ENCODE results near the gene SCGB1D1.
"Not testable (repeated sequence)": the region's sequence is repeated elsewhere in the genome, so short reads cannot be mapped to it uniquely, and the experiment has no call there.

The SCGB1D1 gene

GRCh38 chr11:62166371-62166770, 23.6 kb upstream of the SCGB1D1 start:
- no peak for DNase-seq (ENCODE audit: low read depth)

DNA sequence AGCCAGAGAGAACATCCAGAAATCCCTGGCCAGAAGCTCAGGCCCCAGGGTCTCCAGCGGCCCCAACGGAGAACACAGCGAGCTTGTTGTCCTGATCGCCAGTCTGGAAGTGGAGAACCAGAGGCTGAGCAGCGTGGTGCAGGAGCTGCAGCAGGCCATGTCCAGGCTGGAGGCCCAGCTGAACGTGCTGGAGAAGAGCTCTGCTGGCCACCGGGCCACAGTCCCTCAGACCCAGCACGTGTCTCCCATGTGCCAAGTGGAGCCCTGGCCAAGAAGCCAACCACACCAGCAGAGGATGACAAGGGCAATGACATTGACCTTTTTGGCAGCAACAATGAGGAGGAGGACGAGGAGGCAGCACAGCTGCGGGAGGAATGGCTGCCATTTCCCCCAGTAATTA, 20.6 kb upstream of the SCGB1D1 start:
- DNase-seq (ENCODE audit: low read depth), result no peak

DNA sequence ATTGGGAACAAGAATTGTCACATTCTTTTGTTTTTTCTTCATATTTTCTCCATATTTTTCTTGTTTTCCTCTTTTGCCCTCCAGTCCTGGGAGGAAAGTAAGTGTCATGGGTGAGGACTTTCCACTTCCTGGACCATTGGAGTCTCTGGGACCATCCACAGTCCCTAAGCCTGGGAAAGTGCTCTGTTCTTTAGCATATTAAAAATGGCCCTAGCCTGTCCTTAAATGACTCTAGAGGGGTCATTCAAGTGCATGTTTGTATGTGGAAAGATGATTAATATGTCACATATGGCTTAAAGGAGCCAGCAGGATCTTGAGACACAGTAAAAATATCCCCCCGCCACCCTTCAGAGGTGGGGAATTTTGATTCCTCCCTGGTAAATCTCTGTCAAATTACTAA, 20.1 kb upstream of the SCGB1D1 start:
- no peak for DNase-seq (ENCODE audit: low read depth)

GRCh38 chr11:62171261-62171723, 18.7 kb upstream of the SCGB1D1 start:
- DNase-seq (ENCODE audit: low read depth), result peak; percentile 59

DNA sequence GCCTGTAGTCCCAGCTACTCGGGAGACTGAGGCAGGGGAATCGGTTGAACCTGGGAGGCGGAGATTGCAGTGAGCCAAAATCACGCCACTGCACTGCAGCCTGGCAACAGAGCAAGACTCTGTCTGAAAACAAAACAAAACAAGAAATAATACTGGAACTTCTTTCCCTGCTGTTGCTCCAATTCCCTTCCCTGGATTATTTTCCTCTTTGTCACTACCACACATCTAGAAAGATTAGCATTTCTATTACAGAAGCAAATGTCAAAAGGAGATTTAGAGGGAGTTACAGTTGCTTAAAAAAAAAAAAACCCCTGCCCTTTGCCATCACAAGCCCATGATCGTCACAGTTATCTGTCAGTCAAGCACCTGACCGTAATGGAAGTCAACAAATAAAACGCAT, 17.7 kb upstream of the SCGB1D1 start:
- DNase-seq (ENCODE audit: low read depth), result no peak

DNA sequence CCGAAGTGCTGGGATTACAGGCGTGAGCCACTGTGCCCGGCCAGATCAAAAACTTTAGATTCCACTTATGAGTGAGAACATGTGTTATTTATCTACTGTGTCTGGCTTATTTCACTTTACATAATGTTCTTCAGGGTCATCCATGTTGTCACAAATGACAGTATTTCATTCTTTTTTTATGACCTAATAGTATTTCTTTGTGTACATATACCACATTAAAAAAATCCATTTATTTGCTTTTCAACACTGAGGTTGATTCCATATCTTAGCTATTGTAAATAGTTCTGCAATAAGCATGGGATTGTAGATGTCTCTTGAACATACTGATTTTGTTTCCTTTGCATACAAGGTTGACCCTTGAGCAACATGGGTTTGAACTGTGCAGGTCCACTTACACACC, 13.2 kb upstream of the SCGB1D1 start:
- DNase-seq (ENCODE audit: low read depth), result no peak

GRCh38 chr11:62179995-62180394, 10.0 kb upstream of the SCGB1D1 start:
- DNase-seq (ENCODE audit: low read depth), result no peak

- no peak for DNase-seq (ENCODE audit: low read depth)
Measured at GRCh38 chr11:62181097-62181496, 8.9 kb upstream of the SCGB1D1 start.

- no peak for DNase-seq (ENCODE audit: low read depth)
Measured at GRCh38 chr11:62182147-62182891, 7.7 kb upstream of the SCGB1D1 start.

DNA sequence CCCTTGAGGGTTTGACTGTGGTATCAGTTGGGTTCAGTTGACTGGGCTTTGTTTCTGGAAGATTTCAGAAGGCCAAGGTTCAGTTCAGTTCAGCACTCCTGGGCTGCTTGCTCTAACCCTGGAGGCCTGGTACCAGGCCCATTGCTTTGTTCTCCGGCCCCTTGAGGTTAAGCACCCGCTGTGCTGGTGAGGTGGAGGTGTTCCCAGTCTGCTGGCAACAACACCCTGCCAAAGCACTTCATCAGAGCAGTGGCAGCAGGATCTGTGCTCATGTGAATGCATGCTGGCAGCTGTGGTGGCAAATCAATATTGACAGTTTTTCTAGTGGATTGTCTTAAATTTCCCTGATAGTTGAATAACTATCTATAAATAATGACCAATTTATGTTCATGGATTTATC, 3.8 kb upstream of the SCGB1D1 start:
- no peak for DNase-seq (ENCODE audit: low read depth)

DNA sequence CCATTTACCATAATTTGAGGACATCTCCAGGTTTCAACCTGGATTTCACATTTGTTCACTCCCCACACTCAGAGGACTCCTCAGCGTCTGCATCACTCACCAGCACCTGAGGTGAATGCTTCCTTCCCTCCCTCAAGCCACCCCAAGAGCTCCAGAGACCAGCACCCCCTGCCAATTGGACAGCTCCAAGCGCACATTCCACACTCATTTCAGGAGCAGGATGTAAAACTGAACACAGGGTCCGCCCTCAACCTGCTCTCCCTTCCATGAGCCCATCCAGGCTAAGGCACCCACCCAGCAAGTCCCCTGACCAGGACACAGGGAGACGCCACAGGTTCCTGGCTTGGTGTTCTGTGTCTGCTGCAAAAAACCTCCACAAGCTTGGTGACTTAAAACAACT, 3.9 kb downstream of the SCGB1D1 start:
- DNase-seq (ENCODE audit: low read depth), result no peak

DNA sequence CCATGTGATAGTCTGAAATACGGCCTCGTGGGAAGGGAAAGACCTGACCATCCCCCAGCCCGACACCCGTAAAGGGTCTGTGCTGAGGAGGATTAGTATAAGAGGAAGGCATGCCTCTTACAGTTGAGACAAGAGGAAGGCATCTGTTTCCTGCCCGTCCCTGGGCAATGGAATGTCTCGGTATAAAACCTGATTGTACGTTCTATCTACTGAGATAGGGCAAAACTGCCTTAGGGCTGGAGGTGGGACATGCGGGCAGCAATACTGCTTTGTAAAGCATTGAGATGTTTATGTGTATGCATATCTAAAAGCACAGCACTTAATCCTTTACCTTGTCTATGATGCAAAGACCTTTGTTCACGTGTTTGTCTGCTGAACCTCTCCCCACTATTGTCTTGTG, 5.0 kb downstream of the SCGB1D1 start:
- DNase-seq (ENCODE audit: low read depth), result not testable (repeated sequence)

DNA sequence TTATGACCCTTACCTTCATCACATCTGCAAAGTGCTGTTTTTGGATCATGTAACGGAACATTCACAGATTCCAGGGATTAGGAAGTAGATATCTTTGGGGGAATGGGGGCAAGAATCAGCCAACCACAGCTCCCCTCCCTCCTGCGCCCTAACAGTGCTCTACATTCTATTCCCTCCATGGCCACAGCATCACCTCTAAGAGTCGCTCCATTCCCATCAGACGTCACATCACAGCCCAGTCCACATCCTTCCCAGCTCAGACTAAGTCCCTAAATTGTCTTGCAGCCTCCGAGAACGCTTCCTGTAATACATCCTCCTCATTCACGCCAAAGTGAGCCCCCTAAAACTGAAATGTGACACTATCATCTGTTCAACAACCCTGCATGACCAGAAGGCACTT, 5.9 kb downstream of the SCGB1D1 start:
- DNase-seq (ENCODE audit: low read depth), result no peak

GRCh38 chr11:62197400-62197799, 7.4 kb downstream of the SCGB1D1 start:
- not testable (repeated sequence) for DNase-seq (ENCODE audit: low read depth)

DNA sequence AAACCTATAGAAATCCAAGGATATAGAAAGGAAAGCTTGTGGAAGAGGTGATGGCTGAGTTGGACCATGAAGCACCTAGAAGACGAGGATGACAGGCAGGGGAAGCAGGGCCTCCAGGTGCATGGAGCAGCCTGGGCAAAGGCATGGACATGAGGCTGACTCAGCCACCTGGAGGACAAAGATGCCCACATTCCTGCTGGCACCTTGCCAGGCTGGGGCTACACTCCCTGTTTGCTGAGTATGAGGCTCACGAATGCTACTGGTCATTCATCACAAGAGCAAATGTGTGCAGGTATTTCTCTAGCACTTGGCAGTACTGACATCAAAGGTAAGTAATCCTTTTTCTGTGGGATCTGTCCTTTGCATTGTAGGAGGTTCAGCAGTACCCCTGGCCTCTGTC, 11.4 kb downstream of the SCGB1D1 start:
- DNase-seq (ENCODE audit: low read depth), result no peak

DNA sequence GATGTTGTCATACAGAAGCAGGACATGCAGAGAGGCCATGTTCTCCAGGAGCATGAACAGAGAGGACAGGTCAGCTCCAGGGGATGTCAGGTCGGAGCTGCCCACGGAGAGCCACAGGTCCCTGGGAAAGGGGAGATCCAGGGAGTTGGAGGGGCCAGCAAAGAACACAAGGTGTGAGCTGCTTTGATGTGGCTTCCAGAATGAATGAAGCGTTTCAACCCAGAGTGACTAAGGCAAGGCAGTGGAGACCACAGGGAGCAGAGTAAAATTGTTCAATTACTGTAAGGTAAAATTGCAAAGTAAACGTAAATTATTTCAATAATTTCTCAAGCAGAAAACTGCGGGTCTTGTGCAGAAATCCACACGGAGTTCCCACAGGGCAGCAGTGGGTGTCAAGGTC, 12.9 kb downstream of the SCGB1D1 start:
- no peak for DNase-seq (ENCODE audit: low read depth)

GRCh38 chr11:62204430-62204829, 14.4 kb downstream of the SCGB1D1 start:
- DNase-seq (ENCODE audit: low read depth), result no peak

- no peak for DNase-seq (ENCODE audit: low read depth)
Measured at GRCh38 chr11:62205441-62205840, 15.4 kb downstream of the SCGB1D1 start.

DNA sequence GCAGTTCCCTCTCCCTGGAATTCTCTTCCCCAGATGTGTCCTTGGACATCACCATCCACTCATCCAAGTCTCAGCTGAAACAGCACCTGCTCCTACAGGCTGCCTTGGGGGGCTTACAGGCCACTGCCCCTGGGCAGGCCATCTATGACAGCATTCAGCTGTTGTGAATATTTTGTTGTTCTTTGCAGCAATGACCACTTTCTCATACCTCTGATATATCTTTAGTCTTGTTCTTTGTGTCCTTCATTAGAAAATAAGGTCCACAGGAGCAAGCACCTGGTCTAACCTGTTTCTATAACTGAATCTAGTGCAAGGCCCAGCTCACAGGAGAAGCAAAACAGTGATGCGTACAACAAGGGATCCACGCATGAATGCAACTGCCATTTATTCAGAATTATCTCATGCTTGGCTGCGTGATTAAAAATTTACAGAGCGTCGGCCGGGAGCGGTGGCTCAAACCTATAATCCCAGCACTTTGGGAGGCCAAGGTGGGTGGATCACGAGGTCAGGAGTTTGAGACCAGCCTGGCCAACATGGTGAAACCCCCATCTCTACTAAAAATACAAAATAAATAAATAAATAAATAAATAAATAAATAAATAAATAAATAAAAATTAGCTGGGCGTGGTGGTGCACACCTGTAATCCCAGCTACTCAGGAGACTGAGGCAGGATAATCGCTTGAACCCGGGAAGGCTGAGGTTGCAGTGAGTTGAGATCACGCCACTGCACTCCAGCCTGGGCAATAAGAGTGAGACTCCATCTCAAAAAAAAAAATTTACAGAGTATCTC, 16.5 kb downstream of the SCGB1D1 start:
- DNase-seq (ENCODE audit: low read depth), result not testable (repeated sequence)

DNA sequence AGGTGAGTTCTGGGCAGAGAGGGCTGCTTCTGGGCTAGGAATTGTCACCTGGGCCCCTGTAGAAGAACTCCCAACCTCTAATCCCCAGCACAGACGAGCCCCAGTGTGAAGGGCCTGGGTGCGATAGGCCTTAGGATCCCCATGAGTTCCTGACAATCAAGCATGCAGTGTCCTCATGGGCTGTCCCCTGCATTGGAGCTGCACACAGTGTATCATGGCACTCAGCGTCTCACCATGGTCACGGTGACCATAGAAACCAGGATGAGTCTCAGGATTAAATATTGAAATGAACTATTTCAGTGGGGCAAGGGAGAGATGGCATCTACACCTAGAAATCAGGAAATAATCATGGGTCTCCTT, 18.7 kb downstream of the SCGB1D1 start:
- no peak for DNase-seq (ENCODE audit: low read depth)

DNA sequence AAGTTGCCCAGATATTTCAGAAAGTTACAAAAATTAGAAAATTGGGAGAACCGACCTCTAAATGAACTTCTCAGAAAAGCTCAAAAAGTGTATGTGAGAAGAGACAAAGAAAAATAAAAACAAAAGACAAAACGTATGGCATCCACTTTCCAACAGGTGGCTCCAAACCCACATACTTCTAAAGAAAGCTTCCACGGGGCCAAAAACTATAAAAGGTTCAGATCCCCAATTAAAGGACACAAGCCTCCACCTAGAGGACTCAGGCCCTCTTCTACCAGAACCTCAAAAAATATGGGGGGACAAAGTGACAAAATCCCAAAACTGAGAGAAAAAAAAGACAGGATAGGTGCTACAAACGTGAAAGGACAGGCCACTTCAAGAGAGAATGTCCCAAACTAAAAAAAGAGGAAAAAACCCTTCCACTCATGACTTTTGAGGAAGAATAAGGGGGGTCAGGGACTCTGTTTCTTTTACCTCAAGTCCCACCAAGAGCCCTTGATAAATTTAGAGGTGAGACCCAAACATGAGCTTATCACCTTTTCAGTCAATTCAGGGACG, 27.3 kb downstream of the SCGB1D1 start:
- DNase-seq (ENCODE audit: low read depth), result no peak

GRCh38 chr11:62221498-62221897, 31.5 kb downstream of the SCGB1D1 start:
- no peak for DNase-seq (ENCODE audit: low read depth)

DNA sequence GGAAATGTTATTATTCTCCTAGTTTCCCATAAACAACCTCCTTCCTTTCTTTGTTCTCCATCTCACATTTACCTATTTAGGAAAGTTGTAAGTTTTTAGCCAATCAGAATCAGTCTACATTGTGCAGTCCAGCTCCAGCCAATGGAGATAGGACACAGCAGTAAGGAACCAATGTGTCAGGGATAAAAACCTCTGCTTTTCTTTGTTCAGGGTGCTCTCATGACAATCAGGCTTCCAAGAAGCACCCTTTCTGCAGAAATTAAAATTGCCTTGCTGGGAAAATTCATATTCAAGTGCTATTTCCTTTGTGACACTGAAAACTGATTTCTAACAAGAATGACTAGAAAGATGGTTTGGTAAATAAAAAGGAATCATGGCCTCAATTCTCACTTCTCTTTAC, 33.1 kb downstream of the SCGB1D1 start:
- DNase-seq (ENCODE audit: low read depth), result no peak

Data from stimulated activated CD4-positive, alpha-beta T cell treated with anti-CD3 and anti-CD28 coated beads, Interleukin-2, amount 100 ng/mL, for 4 hours (primary cell).